Right lobe of liver (tissue), 6 donors: ENCODE results near the gene SPATA31C2. TPM values are rescaled to one million over a fixed set of nuclear protein-coding genes. Genes with fewer than 3 reads are reported as not detected.
"Not testable (repeated sequence)": the region's sequence is repeated elsewhere in the genome, so short reads cannot be mapped to it uniquely, and the experiment has no call there.

Experiments used
- ATAC-seq, 4 donors: fragments of 200-7000 bp; cut with Tn5 transposase; one replicate each; pipeline ENCODE4 v1.9.1; 2020; ENCODE audit warnings: mild to moderate bottlenecking in 4 of 4, moderate library complexity in 4 of 4
- DNase-seq, 3 donors: peaks; one replicate each; pipeline ENCODE4 v3.0.0-alpha.2; 2020
- H3K27ac ChIP-seq, 3 donors: fragments of 200-600 bp; one replicate each; pipeline ENCODE4 v1.8.0; 2022
- H3K27me3 ChIP-seq, 2 donors: fragments of 200-600 bp; one replicate each; pipeline ENCODE4 v1.8.0; 2022
- H3K36me3 ChIP-seq, 4 donors: fragments of 200-600 bp; sonication (generic) in 1 of 4; one replicate each; pipeline versions ENCODE4 v1.5.1 to v1.8.0; 2017 to 2022; ENCODE audit warnings: control low read depth in 1 of 4
- H3K4me1 ChIP-seq, 4 donors: fragments of 200-600 bp; sonication (generic) in 1 of 4; one replicate each; pipeline versions ENCODE4 v1.5.1 to v1.8.0; 2017 to 2022; ENCODE audit warnings: control low read depth in 1 of 4
- H3K4me3 ChIP-seq, 3 donors: fragments of 200-600 bp; one replicate each; pipeline ENCODE4 v1.8.0; 2022
- H3K9me3 ChIP-seq, 4 donors: fragments of 200-600 bp; sonication (generic) in 1 of 4; one replicate each; pipeline versions ENCODE4 v1.5.1 to v1.8.0; 2017 to 2022; ENCODE audit warnings: control low read depth in 1 of 4
- CTCF ChIP-seq, 4 donors: fragments of 200-600 bp in 3 of 4; fragments of 450-650 bp in 1 of 4; IDR thresholded peaks; one replicate each; pipeline versions ENCODE4 v1.5.1 to v1.8.0; 2016 to 2022; ENCODE audit warnings: antibody characterized with exemption in 4 of 4, mild to moderate bottlenecking in 2 of 4
- POLR2A ChIP-seq: fragments of 450-650 bp; IDR thresholded peaks from one replicate; pipeline ENCODE4 v1.6.1; 2017; ENCODE audit warnings: antibody characterized with exemption, mild to moderate bottlenecking
- WGBS: methylation state at CpG from one replicate; pipeline ENCODE4 v1.1.6; 2018; ENCODE audit warnings: low coverage, low lambda C conversion rate; ENCODE audit not compliant: insufficient coverage; ENCODE audit errors: missing lambda C conversion rate; 5-methylcytosine and 5-hydroxymethylcytosine counted together
- intact Hi-C, 2 donors: fragments of 100-400 bp; cut with DNase I; formaldehyde crosslinking; loops; one replicate each; pipeline versions ENCODE4 v1.11.2 to v1.14.1; 2022
- total RNA-seq, 6 experiments: library from RNA; depleted of rRNA in 2 of 6; stranded (reverse); fragments of >200 nt in 2 of 6; fragmentation: NEBNext Ultra II Directional in 3 of 6; extraction: Animal tissue kit (Norgen Biotek cat#: 25700) in 3 of 6; gene quantifications; one replicate each; pipeline versions ENCODE4 v1.1.0 to v1.2.4, GENCODE V29; 2016 to 2023
- donor health status: DM: no; HTN: yes; CAD: no.
- donor health status: DM: no; HTN: no; CAD: no.
- donor health status: DM: no; HTN: no; CAD: no.
- donor health status: DM: no; HTN: yes; CAD: no.
- donor health status: DM: no; HTN: yes; CAD: no.

The SPATA31C2 gene
- total RNA-seq, 6 experiments from 2014 or later, result not detected

- H3K9me3 ChIP-seq, H3K4me3 ChIP-seq, H3K4me1 ChIP-seq, H3K27ac ChIP-seq, H3K27me3 ChIP-seq, DNase-seq, H3K36me3 ChIP-seq, intact Hi-C loops: not testable (repeated sequence)
- ATAC-seq, result peak in 1 of 4 donors; percentile 49
- WGBS, result 90% methylated on average over 25 of the region's 38 CpGs
Measured at GRCh38 chr9:88113156-88114130, 24.8 kb downstream of the SPATA31C2 start.

GRCh38 chr9:88110026-88110425, 28.2 kb downstream of the SPATA31C2 start:
- H3K27me3 ChIP-seq, result no peaks in the 10 kb centered on the region
- DNase-seq, result no peak
- intact Hi-C loops, result no loop called here
- ATAC-seq, result no peak
- TF ChIP-seq CTCF (IDR thresholded peaks at IDR 0.05), result no peak
- no peak for TF ChIP-seq POLR2A
- 72% methylated on average over 3 of the region's 3 CpGs for WGBS
- no peaks in the 10 kb centered on the region for H3K4me1 ChIP-seq
- H3K27ac ChIP-seq, result no peak overlapping the region
- H3K36me3 ChIP-seq, result no peaks in the 10 kb centered on the region
- no peaks in the 10 kb centered on the region for H3K9me3 ChIP-seq
- H3K4me3 ChIP-seq, result no peak overlapping the region

GRCh38 chr9:88108779-88109178, 29.5 kb downstream of the SPATA31C2 start:
- no peaks in the 10 kb centered on the region for H3K36me3 ChIP-seq
- H3K9me3 ChIP-seq, result no peaks in the 10 kb centered on the region
- ATAC-seq, result no peak
- no peak overlapping the region for H3K27ac ChIP-seq
- TF ChIP-seq POLR2A (no peak), CTCF (IDR thresholded peaks at IDR 0.05) (no peak)
- intact Hi-C loops, result loop anchor here in 1 of 2 donors (5.0 kb wide), 1 partner anchor 469 kb away; no protein-coding TSS in a partner anchor
- no peaks in the 10 kb centered on the region for H3K27me3 ChIP-seq
- H3K4me1 ChIP-seq, result no peaks in the 10 kb centered on the region
- 69% methylated on average over 3 of the region's 4 CpGs for WGBS
- DNase-seq, result no peak
- no peak overlapping the region for H3K4me3 ChIP-seq

- WGBS, result 23% methylated on average over 4 of the region's 4 CpGs
- TF ChIP-seq POLR2A (no peak), CTCF (IDR thresholded peaks at IDR 0.05) (peak; percentile 58 to 82 (median 64))
- H3K27me3 ChIP-seq, result no peaks in the 10 kb centered on the region
- no peaks in the 10 kb centered on the region for H3K9me3 ChIP-seq
- H3K27ac ChIP-seq, result no peak overlapping the region
- DNase-seq, result no peak
- ATAC-seq, result peak; percentile 82 to 99 (median 92)
- intact Hi-C loops, result loop anchor here in 1 of 2 donors (5.0 kb wide), 1 partner anchor 471 kb away; no protein-coding TSS in a partner anchor
- H3K4me1 ChIP-seq, result no peaks in the 10 kb centered on the region
- no peaks in the 10 kb centered on the region for H3K36me3 ChIP-seq
- H3K4me3 ChIP-seq, result no peak overlapping the region
Measured at GRCh38 chr9:88106492-88106891, 31.8 kb downstream of the SPATA31C2 start.

- peaks cover 0 to 21% (median 4%) of the 10 kb centered on the region in 4 donors for H3K4me1 ChIP-seq
- no peaks in the 10 kb centered on the region for H3K36me3 ChIP-seq
- no peaks in the 10 kb centered on the region for H3K27me3 ChIP-seq
- peak; percentile 74 to 86 (median 80) for ATAC-seq
- TF ChIP-seq POLR2A, result no peak
- TF ChIP-seq CTCF (IDR thresholded peaks at IDR 0.05), result no peak
- H3K27ac ChIP-seq, result no peak overlapping the region
- peak; percentile 40 to 59 (median 50) for DNase-seq
- H3K4me3 ChIP-seq, result no peak overlapping the region
- intact Hi-C loops, result no loop called here
- no peaks in the 10 kb centered on the region for H3K9me3 ChIP-seq
- WGBS, result 17% methylated on average over 9 of the region's 10 CpGs
Measured at GRCh38 chr9:88092797-88093331, 45.4 kb downstream of the SPATA31C2 start.
